Peyer's patch (tissue), 4 donors: ENCODE data around the gene COQ8A.

Source experiments
- CTCF ChIP-seq, 6 experiments: fragments of 450-650 bp in 4 of 6; fragments of 200-600 bp in 2 of 6; sonication (generic) in 1 of 6; IDR thresholded peaks; one replicate each; pipeline ENCODE4 v1.5.1; 2017 to 2019; ENCODE audit warnings: antibody characterized with exemption in 6 of 6, mild to moderate bottlenecking in 3 of 6, moderate library complexity in 1 of 6
- POLR2A ChIP-seq, 2 donors: fragments of 450-650 bp; IDR thresholded peaks; one replicate each; pipeline ENCODE4 v1.5.1; 2017; ENCODE audit warnings: antibody characterized with exemption in 2 of 2, mild to moderate bottlenecking in 2 of 2, moderate library complexity in 2 of 2

- TF ChIP-seq CTCF (IDR thresholded peaks at IDR 0.05): no peak
- TF ChIP-seq POLR2A (IDR thresholded peaks at IDR 0.05): no peak
Observed at GRCh38 chr1:226954777-226955176, 14.7 kb downstream of the COQ8A start.
